ENCODE measurements around the gene TXNDC11. TPM values are rescaled to one million over a fixed set of nuclear protein-coding genes. Genes with fewer than 3 reads are reported as not detected.
A peak's percentile ranks its signal among the peaks of the same experiment; 100 is the strongest.

The TXNDC11 gene
- total RNA-seq, 1 experiment from 2014 or later: 31.0 TPM

DNA sequence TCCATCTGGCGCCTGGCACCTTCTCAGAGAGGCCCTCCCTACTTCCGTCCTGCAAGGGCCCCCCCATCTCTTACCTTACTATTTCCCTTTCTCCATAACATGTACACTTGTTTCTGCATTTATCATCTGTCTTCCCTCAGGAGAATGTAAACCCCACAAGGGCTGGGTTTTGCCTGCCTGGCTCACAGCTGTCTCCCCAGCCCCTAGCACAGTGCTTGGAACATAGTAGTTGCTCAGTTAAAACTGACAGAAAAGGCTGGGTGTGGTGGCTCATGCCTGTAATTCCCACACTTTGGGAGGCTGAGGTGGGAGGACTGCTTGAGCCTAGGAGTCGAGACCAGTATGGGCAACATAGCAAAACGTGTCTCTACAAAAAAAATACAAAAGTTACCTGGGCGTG lies 80.1 kb downstream of the TXNDC11 start:
- DNase-seq (ENCODE audit: low read depth): no peak

DNA sequence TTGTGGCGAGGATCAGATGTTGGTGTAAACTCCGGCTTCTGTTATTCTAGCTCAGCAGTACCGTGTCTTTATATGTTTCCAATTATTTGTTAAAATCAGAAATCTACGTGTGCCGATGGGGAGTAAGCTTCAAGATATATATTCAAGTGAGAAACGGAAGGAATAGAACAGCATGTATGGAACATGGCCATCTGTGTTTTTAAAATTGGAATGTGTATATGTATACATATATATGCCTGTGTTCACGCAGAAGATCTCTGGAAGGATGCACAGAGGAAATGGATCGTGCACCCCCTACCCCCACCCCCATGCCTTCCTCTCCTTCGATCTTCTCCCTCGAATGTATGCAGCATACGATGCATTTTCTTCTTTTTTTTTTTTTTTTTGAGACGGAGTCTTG lies 82.1 kb downstream of the TXNDC11 start:
- DNase-seq (ENCODE audit: low read depth): no peak

DNA sequence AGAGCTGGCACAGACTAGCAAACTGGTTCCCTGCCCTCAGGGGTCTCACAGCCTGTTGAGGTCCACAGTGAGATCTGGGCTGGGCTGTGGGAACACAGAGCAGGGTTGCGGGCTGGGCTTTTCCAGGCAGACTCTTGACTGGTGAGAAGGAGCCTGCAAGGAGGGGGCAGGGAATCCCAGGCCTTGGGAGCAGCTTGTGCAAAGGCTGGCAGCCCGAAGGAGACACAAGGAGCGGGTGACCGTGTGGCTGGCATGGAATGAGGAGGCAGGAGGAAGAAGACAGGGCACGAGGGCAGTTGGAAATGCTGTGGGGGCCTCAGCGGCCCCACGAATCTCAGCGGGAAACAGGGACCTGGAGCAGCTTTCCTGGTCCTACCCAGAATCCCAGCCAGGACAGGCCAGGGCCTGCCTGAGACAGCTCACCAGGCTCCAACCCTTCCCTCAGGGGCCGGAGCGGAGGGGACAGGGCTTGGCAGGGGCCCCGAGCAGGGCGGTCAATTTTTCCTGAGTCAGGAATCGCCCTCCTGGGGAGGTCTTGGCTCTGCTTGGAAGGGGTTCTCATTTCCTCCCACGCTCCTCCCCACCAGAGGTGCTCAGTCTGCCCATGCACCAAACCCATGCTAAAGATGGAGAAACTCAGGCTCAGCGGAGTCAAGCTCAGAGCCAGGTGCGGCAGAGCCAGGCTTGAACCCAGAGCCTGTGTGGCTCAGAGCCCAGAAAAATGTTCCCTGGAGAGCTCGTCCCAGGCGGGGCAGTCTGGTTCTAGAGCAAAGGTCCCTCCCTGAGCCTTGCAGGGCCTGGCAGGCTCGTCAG lies 83.6 kb downstream of the TXNDC11 start:
- no peak for DNase-seq (ENCODE audit: low read depth)

DNA sequence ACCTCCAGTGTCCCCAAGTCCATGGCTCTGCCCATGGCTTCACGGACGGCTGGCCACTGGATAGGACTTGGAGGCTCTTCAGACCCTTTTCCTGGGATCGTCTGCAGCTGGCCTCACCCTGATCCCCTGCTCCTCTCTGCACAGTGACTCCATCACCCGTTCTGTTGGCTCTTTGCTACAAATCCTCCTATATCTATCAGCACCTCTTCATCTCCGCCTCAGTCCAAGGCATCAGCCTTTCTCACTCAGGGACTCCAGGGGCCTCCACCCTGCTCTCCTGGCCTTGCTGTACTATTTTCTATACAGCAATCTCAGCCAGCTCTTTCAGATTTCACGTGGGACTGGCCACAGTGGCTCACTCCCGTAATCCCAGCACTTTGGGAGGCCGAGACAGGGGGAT lies 85.1 kb downstream of the TXNDC11 start:
- DNase-seq (ENCODE audit: low read depth): no peak

DNA sequence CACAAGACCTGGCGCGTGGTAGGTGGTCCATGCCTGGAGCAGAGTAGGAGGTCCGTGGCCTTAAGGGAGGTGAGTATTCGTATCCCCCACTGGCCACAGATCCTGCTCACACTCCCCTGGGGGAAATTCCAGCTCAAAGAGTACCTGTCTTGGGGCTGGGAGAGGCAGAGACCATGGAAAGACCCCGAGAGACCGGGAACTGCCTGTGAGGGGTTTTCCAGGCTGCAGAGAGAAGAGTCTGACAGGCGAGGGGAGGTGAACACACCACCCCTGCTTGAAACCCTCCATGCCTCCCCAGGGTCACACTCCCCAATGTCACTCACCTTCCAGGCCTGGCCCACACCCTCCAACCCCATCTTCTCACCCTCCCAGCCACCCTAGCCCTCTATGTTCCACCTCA lies 87.0 kb downstream of the TXNDC11 start:
- DNase-seq (ENCODE audit: low read depth): no peak

DNA sequence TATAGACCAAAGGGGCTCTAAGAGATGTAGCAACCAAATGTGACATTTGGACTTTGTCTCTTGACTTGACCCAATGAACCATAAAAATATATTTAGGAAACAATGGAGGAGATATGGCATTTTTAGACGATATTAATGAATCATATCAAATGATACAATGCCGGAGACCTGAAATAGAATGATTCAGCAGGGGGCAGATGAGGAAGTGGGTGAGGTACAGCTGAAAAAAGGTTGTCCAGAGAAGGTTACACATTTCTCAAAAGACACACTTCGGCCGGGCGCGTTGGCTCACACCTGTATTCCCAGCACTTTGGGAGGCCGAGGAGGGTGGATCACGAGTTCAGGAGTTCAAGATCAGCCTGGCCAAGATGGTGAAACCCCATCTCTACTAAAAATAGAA lies 90.9 kb downstream of the TXNDC11 start:
- DNase-seq (ENCODE audit: low read depth): no peak

DNA sequence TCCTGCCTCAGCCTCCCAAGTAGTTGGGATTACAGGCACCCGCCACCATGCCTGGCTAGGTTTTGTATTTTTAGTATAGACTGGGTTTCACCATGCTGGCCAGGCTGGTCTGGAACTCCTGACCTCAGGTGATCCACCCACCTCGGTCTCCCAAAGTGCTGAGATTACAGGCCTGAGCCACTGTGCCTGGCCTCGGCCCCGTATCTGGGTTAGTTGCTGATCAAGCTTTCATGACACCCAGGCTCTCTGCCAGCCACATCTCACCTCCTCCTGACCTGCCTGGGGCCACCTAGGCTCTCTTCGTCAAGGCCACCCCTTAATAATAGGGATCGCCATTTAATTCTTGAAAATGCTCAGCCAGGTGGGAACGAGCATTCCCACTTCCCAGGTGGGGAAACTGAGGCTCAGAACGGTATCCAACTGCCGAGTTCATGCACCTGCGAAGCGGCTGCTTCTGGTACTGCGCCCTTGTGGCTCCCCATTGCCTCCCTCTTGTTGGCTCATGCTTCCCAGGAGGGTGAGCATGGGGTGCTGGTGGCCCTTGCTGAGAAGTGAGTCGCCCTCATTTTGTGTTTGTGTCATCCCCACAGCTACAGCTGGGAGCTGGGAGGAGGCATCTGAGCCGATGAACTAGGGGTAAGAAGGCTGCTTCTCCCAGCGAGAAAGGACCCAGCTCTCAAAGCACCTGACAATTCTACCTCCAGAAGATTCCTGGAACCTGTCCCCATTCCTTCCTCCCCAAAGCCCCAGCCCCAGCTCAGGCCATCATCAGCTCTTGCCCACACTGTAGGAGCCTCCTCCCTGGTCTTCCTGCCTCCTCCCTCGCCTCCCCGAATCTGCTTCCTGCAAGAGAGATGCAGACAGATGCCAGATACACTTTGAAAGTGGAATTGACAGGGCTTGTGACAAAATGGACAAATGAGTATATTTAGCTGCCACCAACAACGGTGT lies 91.7 kb downstream of the TXNDC11 start:
- no peak for DNase-seq (ENCODE audit: low read depth)

DNA sequence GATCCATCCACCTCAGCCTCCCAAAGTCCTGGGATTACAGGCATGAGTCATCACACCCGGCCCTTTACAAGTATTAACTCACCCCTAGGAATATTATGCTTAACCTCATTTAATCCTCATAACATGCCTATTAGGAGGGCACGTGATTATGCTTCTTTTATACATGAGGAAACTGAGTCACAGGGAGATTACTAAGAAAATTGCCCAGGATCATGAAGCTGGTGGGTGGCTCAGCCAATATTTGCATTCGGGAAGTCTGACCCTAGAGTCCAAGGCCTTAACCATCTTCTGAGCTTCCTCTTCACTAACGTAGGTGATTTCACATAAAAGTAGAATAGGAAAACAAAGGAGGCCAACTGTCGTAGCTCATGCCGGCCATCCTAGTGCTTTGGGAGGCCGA lies 93.4 kb downstream of the TXNDC11 start:
- DNase-seq (ENCODE audit: low read depth): no peak

DNA sequence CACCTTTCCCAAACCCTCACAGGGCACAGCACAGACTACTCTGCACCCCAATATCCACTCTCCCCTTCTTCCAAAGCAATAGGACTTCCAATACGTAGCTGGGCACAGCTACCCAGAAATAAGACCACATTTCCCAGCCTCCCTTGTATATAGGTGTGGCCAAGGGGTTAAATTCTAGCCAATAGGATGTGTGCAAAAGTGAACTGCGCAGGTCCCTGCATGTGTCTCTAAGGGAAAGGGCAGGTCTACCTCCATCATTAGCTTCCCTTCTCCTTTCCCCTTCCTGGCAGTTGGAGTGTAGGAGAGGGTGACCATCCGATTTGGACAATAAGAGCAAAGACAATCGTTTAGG lies 99.9 kb downstream of the TXNDC11 start:
- no peak for DNase-seq (ENCODE audit: low read depth)

DNA sequence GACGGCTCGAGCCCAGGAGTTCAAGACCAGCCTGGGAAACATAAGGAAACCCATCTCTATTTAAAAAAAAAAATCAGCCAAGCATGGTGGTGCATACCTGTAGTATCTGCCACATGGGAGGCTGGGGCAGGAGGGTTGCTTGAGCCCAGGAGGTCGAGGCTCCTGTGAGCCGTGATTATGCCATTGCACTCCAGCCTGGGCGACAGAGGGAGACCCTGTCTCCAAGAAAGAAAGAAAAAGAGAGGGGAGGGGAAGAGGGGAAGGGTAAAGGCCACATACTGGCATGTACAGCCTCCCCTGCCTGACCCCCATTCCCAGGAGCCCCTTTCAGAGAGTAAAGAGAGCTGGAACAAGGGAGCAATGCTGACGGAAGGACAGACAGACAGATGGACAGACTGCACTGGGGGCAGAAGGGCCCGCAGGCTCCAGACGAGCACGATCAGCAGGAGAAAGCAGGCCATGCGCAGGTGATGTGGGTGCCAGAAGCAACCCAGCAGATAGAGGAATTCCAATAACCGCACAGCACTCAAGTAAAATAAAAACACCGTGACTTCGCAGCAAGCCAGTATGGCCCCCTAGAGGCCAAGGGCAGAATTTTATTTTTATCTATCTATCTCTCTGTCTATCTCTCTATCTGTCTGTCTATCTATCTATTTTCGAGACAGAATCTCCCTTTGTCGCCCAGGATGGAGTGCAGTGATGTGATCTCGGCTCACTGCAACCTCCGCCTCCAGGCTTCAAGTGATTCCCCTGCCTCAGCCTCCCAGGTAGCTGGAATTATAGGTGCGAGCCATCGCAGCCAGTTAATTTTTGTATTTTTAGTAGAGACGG lies 101.5 kb downstream of the TXNDC11 start:
- peak; percentile 46 for DNase-seq (ENCODE audit: low read depth)

DNA sequence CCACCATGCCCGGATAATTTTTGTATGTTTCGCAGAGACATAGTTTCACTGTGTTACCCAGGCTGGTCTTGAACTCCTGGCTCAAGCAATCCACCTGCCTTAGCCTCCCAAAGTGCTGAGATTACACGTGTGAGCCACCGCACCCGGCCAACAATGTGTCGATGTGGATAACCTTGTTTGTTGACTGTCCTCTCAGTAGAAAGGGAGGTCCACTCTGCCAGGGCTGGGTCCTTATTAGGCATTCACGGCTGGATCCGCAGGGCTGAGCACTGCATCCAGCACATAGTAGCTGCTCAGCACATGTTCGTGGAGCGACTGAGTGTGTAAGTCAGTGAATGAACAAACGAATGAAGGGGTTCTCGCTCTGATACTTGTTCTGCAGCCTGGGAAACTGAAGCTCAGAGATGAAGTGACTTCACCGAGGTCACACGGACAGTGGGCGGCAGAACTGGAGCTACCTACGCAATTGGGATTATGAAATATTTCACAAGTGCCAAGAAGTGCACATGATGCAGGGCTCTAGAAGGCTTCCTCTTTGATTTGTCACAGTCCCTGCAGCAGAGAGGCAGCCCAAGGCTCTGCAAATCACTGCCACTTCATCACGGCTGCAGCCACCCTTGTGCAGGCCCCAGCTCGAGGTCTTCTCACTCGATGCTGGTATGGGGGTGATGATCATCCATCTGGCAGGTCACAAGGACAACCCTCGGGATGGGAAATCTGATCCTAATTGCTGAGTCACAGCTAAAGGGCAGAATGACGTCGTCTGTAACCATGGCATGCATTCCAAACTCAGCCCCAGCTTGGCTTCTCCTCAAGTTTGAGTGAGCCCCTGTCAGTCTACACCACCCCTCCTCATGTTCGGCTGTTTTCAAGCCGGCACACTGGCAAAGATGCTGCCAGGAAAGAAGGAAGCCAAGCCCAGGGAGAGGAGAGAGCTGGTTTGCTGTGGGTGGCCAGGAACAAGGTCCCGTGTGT lies 102.4 kb downstream of the TXNDC11 start:
- DNase-seq (ENCODE audit: low read depth): peak; percentile 85

DNA sequence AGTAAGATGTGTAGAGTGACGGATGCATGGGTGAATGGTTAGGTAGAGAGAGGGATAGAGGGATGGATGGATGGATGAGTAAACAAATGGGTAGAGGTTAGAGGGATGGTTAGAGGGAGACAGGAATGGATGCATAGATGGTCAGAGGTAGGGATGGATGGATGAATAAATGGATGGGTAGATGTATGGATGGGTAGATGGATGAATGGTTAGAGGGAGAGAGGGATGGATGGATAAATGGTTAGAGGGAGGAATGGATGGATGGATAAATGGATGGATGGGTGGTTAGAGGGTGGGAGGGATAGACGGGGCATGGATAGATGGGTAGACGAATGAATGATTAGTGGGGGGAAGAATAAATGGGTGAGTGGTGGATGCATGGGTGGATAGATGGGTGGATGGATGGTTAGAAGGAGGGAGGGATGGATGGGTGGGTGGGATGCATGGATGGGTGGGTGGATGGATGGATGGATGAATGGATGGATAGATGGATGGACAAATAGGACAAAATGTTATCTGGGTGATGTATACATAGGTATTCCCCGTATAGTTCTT lies 103.6 kb downstream of the TXNDC11 start:
- no peak for DNase-seq (ENCODE audit: low read depth)

DNA sequence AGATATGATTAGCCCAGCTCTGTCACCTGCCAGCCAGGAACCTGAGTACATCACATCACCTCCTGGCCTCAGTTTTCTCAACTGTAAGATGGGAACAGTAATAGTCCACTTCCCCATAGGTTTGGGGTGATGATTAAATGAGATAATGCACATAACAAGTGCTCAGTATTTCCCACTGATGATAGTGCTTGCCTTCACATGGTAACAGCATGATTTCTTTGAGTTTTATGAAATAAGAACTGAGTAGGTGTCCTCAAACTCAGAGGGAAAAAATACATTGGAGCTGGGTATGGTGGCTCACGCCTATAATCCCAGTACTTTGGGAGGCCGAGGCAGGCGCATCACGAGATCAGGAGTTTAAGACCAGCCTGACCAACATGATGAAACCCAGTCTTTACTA lies 104.5 kb downstream of the TXNDC11 start:
- DNase-seq (ENCODE audit: low read depth): no peak

DNA sequence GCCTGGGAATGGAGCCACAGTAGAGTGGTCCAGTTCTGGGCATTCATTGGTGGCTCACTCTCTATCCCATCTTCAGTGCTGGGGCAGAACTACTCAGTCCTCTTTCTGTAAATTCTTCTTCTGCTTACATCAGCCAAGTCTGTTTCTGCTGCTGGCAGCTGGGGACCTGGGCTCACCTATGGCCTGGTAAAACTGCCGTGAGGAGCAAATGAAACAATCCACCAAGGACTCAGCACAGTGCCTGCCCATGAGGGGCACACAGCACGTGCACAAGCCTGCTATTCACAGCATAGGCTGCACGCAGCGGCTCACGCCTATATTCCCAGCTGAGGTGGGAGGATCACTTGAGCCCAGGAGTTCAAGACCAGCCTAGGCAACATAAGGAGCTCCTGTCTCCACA lies 105.3 kb downstream of the TXNDC11 start:
- DNase-seq (ENCODE audit: low read depth): no peak

DNA sequence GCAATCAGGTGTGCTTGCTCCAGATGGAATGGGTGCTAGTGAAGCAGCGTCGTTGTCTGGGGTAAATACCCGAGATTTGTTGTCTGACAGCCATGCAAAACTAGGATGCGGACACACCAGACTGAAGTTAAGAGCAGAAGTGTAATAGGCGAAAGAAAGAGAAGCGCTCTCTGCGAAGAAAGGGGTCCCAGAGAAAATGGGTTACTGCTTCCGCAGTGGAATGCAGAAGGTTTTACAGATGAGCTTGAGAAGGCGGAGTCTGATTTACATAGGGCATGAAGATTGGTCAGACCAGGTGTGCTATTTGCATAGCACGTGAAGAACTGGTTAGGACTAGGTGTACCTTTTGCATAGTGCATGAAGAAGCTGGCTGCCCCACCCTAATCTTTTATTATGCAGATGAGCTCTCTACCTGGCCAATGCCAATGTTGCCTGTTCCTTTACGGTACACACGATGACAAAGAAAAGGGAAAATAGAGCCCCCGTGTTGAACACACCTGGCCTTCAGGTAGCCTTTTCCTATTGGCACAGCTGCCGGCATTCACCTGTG lies 106.4 kb downstream of the TXNDC11 start:
- no peak for DNase-seq (ENCODE audit: low read depth)

DNA sequence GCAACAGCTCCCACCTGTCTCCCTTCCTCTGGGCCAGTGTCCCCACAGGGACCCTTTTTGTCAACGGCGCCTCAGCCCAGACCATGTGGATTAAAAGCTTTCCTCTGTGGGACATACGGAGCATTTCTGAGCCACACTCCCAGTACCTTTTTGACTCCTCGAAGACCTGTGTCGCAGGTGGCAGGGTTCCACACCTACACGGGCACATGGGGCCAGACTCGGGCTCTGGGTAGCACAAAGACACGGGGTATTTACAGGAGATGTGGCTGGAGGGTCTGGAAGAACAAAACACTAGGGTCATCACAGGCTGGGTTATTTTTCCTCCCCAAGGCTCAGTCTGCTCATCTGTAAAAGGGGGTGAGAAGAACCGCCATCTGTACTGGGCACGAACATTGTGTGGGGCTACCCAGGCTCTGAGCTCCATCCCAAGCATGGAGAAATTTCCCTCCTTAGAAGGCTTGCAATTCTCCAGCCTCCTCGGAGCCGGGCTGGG lies 106.9 kb downstream of the TXNDC11 start:
- DNase-seq (ENCODE audit: low read depth): no peak

DNA sequence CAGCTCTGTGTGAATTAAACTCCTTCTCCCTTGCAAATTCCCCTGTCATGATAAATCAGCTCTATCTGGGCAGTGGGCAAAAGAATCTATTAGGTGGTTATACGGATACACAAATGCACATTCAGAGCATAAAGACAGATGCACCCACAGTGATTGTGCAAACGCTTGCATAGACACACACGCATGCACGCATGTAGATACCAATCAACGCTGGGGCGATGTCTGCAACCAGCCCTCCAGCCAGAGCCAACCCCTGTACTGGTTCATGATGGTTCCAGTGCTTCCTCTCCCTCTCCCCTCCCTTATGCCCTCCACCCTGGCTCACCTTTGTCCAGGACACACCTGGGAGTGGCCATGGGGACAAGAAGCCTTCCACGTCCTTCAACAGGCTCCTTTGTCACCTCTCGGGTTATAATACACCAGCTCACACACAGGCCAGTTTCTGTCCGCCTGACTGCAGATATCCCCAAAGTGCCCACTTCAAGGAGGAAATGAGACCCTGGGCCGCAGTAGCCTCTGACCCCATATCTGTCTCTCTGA lies 107.5 kb downstream of the TXNDC11 start:
- DNase-seq (ENCODE audit: low read depth): no peak

DNA sequence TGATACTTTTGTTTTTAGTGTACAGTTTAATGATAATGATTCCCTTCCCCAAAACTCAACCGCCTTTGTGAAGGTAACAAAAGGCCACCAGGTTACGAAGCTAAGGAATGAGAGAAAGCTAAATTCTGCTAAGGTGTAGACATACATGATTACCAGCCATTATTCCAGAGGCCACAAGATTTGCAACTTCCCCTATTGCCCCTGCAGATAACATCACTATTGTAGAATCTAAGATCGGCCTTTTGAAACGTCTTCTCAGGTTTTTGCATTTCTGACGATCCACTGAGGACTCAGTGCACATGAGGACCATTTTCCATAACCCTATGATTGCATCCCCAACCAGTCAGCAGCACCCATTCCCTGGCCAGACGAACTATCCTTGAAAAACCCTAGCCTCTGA lies 108.3 kb downstream of the TXNDC11 start:
- no peak for DNase-seq (ENCODE audit: low read depth)

DNA sequence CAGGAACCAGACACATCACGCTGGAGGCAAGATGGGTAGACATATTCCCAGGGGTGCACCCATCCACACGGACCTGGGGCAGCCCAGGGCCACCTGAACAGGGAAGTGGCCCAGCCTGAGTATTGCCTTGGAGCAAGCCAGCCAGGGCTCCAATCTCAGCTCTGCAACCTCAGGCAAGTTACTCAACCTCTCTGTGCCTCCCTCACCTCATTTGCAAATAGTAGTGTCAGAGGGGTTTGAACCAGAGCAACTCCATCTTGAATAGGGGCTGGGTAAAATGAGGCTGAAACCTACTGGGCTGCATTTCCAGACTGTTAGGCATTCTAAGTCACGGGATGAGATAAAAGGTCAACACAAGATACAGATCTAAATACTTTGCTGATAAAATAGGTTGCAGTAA lies 109.5 kb downstream of the TXNDC11 start:
- DNase-seq (ENCODE audit: low read depth): no peak

Measured in LHCN-M2 (cell line).